HepG2 (cell line): Measurements from ENCODE around the gene ABCB10. TPM values are rescaled to one million over a fixed set of nuclear protein-coding genes. Genes with fewer than 3 reads are reported as not detected.
A peak's percentile ranks its signal among the peaks of the same experiment; 100 is the strongest.

Experiments
- ARID2 ChIP-seq: sonication (generic); formaldehyde crosslinking; IDR thresholded peaks from 2 replicates; pipeline ENCODE4 v1.8.1; 2022; ENCODE audit warnings: mild to moderate bottlenecking, missing genetic modification reagents, borderline replicate concordance
- ATF7 ChIP-seq, 2 experiments: fragments of 450-650 bp in 1 of 2; sonication (generic) in 1 of 2; formaldehyde crosslinking in 1 of 2; IDR thresholded peaks; 2 replicates each; pipeline versions ENCODE4 v1.4.0 to v1.6.1; 2016 to 2020; ENCODE audit warnings: antibody characterized with exemption in 1 of 2, mild to moderate bottlenecking in 1 of 2, missing genetic modification reagents in 1 of 2
- ATM ChIP-seq: fragments of 450-650 bp; IDR thresholded peaks from 2 replicates; pipeline ENCODE4 v1.7.1; 2017; ENCODE audit warnings: mild to moderate bottlenecking, borderline replicate concordance
- BHLHE40 ChIP-seq: IDR thresholded peaks from 2 replicates; pipeline ENCODE4 v1.6.1; 2011; ENCODE audit warnings: low read length, improper control_type of control experiment
- CBX2 ChIP-seq, 2 experiments: fragments of 200-600 bp in 1 of 2; sonication (generic); formaldehyde crosslinking in 1 of 2; IDR thresholded peaks; 2 replicates each; pipeline versions ENCODE4 v1.7.0 to v1.8.1; 2018 to 2022; ENCODE audit warnings: low read depth in 2 of 2, low read length in 1 of 2, mild to moderate bottlenecking in 1 of 2, missing genetic modification reagents in 1 of 2
- CCDC6 ChIP-seq: sonication (generic); formaldehyde crosslinking; IDR thresholded peaks from 2 replicates; pipeline ENCODE4 v1.8.1; 2022; ENCODE audit warnings: mild to moderate bottlenecking, missing genetic modification reagents, moderate library complexity
- GLMP ChIP-seq: sonication (generic); formaldehyde crosslinking; IDR thresholded peaks from 2 replicates; pipeline ENCODE4 v1.9.0; 2021; ENCODE audit warnings: missing genetic modification reagents, mild to moderate bottlenecking, borderline replicate concordance
- HOXA3 ChIP-seq: sonication (generic); formaldehyde crosslinking; IDR thresholded peaks from 2 replicates; pipeline ENCODE4 v1.5.0; 2020; ENCODE audit warnings: missing genetic modification reagents
- MAF1 ChIP-seq: sonication (generic); formaldehyde crosslinking; IDR thresholded peaks from 2 replicates; pipeline ENCODE4 v1.5.0; 2020; ENCODE audit warnings: missing genetic modification reagents, borderline replicate concordance
- NPAS2 ChIP-seq: sonication (generic); formaldehyde crosslinking; IDR thresholded peaks from 2 replicates; pipeline ENCODE4 v1.8.0; 2022; ENCODE audit warnings: mild to moderate bottlenecking, missing genetic modification reagents, borderline replicate concordance
- SKIL ChIP-seq: sonication (generic); formaldehyde crosslinking; IDR thresholded peaks from 2 replicates; pipeline ENCODE4 v1.8.0; 2022; ENCODE audit warnings: missing genetic modification reagents, mild to moderate bottlenecking, moderate library complexity, borderline replicate concordance
- ZHX1 ChIP-seq: sonication (generic); formaldehyde crosslinking; IDR thresholded peaks from 2 replicates; pipeline ENCODE4 v1.8.1; 2022; ENCODE audit warnings: low read depth, mild to moderate bottlenecking, missing genetic modification reagents
- ZNF18 ChIP-seq: sonication (generic); formaldehyde crosslinking; IDR thresholded peaks from 2 replicates; pipeline ENCODE4 v1.8.0; 2022; ENCODE audit warnings: mild to moderate bottlenecking, missing genetic modification reagents; ENCODE audit not compliant: insufficient replicate concordance
- ZNF362 ChIP-seq: sonication (generic); formaldehyde crosslinking; IDR thresholded peaks from 2 replicates; pipeline ENCODE4 v1.4.0; 2020; ENCODE audit warnings: missing genetic modification reagents, mild to moderate bottlenecking, borderline replicate concordance
- ZNF431 ChIP-seq: sonication (generic); formaldehyde crosslinking; IDR thresholded peaks from 2 replicates; pipeline ENCODE4 v1.9.0; 2022; ENCODE audit warnings: missing genetic modification reagents, low read depth, mild to moderate bottlenecking, borderline replicate concordance
- ZNF678 ChIP-seq: sonication (generic); formaldehyde crosslinking; IDR thresholded peaks from 2 replicates; pipeline ENCODE4 v1.4.0; 2020; ENCODE audit warnings: mild to moderate bottlenecking, missing genetic modification reagents
- ZNF747 ChIP-seq: sonication (generic); formaldehyde crosslinking; IDR thresholded peaks from 2 replicates; pipeline ENCODE4 v1.8.1; 2023; ENCODE audit warnings: missing genetic modification reagents, mild to moderate bottlenecking, borderline replicate concordance
- ZNF83 ChIP-seq: sonication (generic); formaldehyde crosslinking; IDR thresholded peaks from 2 replicates; pipeline ENCODE4 v1.4.0; 2020; ENCODE audit warnings: missing genetic modification reagents, mild to moderate bottlenecking, borderline replicate concordance
- polyA plus RNA-seq, 8 experiments: library from polyadenylated mRNA; depleted of rRNA in 3 of 8; stranded (reverse) in 7 of 8; unstranded in 1 of 8; fragments of >200 nt; fragmentation: Illumina TruSeq in 4 of 8; extraction: Trizol in 4 of 8; gene quantifications; 2 replicates each; pipeline versions ENCODE4 v1.2.1 to v1.2.3, GENCODE V29; 2011 to 2016; ENCODE audit warnings: low read depth in 4 of 8, missing spikeins in 1 of 8, mixed read lengths in 1 of 8; ENCODE audit not compliant: insufficient read depth in 1 of 8
- total RNA-seq, 5 experiments: library from RNA; depleted of rRNA; stranded (reverse); fragments of >200 nt; fragmentation: Illumina TruSeq; extraction: Trizol; gene quantifications; 2 replicates each; pipeline ENCODE4 v1.2.3, GENCODE V29; 2016; ENCODE audit warnings: low read depth in 1 of 5

Gene ABCB10
- total and polyA plus RNA-seq, 2 of the 13 experiments (the other 11 are each of a cell fraction or from before 2014, with no cell fraction given): 11.2 to 28.9 TPM

GRCh38 chr1:229507951-229508822, 50.3 kb downstream of the ABCB10 start, which contains the start of gene NUP133 (continued):
- TF ChIP-seq ZNF83 (CRISPR knock-in tag) (no peak), SKIL (CRISPR knock-in tag) (peak; percentile 53; the same call in 1 of the 2 replicates), MAF1 (CRISPR knock-in tag) (no peak), ZNF362 (CRISPR knock-in tag) (no peak), ATM (no peak), ZNF431 (CRISPR knock-in tag) (no peak; the same call in 1 of the 2 replicates), HOXA3 (CRISPR knock-in tag) (peak; percentile 99), ZNF678 (CRISPR knock-in tag) (no peak; the same call in 1 of the 2 replicates), ZNF18 (CRISPR knock-in tag) (peak; percentile 85), ARID2 (CRISPR knock-in tag) (no peak), ATF7 (IDR thresholded peaks at IDR 0.05) (peak; percentile 87), ATF7 (CRISPR knock-in tag; IDR thresholded peaks at IDR 0.05) (no peak), GLMP (CRISPR knock-in tag) (no peak), ZHX1 (CRISPR knock-in tag) (peak; percentile 94), CCDC6 (no peak), CBX2 (IDR thresholded peaks at IDR 0.05; ENCODE audit: low read depth, low read length) (no peak), CBX2 (CRISPR knock-in tag; IDR thresholded peaks at IDR 0.05; ENCODE audit: low read depth) (no peak), NPAS2 (CRISPR knock-in tag) (no peak), BHLHE40 (no peak), ZNF747 (CRISPR knock-in tag) (peak; percentile 35; the same call in 1 of the 2 replicates)
